Panc1 (cell line): Measurements from ENCODE around the gene LRP1B.

Experiments
- CTCF ChIP-seq: fragments of 450-650 bp; IDR thresholded peaks from 2 replicates; pipeline ENCODE4 v1.5.1; 2017; ENCODE audit warnings: mild to moderate bottlenecking
- POLR2AphosphoS5 ChIP-seq: IDR thresholded peaks from 2 replicates; pipeline ENCODE4 v1.6.1; 2012; ENCODE audit warnings: mild to moderate bottlenecking, low read depth, low read length, moderate library complexity

- TF ChIP-seq CTCF = no peak
- no peak for TF ChIP-seq POLR2AphosphoS5
Measured at GRCh38 chr2:142075826-142076225, 55.0 kb downstream of the LRP1B start.
